ENCODE measurements around the gene LGALS4.

LGALS4 gene

GRCh38 chr19:38841180-38841766 lies 28.5 kb upstream of the LGALS4 start:
- no peaks in the 10 kb centered on the region for H3K79me2 ChIP-seq (ENCODE audit: insufficient read depth, low read length)
- peaks cover 11% of the 10 kb centered on the region; the same call in 1 of the 2 replicates for H3F3A ChIP-seq (ENCODE audit: insufficient read depth, low read length)
- no peaks in the 10 kb centered on the region for H3K9me2 ChIP-seq (ENCODE audit: low read depth, low read length)
- no peak overlapping the region for H3K27ac ChIP-seq (ENCODE audit: low read depth, low read length, poor library complexity, severe bottlenecking)
- peaks cover 3% of the 10 kb centered on the region; the same call in 1 of the 2 replicates for H4K20me1 ChIP-seq (ENCODE audit: insufficient read depth, low read length)
- no peak overlapping the region for H3K4me2 ChIP-seq (ENCODE audit: low read length)
- peaks cover 100% of the 10 kb centered on the region for H3K36me3 ChIP-seq (ENCODE audit: insufficient read depth, low read length)
- peaks cover 7% of the 10 kb centered on the region for H3K4me1 ChIP-seq (ENCODE audit: insufficient read depth, low read length, severe bottlenecking)
- H2AFZ ChIP-seq (ENCODE audit: low read length), result no peak overlapping the region
- no peak overlapping the region for H3K9ac ChIP-seq (ENCODE audit: low read length)
- no peaks in the 10 kb centered on the region for H3K9me3 ChIP-seq (ENCODE audit: low read length)
- no peaks in the 10 kb centered on the region for H3K27me3 ChIP-seq (ENCODE audit: insufficient read depth, low read length)
- TF ChIP-seq CTCF (IDR thresholded peaks at IDR 0.05; ENCODE audit: low read length) (no peak), EZH2 (IDR thresholded peaks at IDR 0.05; ENCODE audit: borderline replicate concordance, low read length) (no peak)
- no peak overlapping the region for H3K4me3 ChIP-seq (ENCODE audit: low read depth, low read length, poor library complexity, severe bottlenecking)

- H4K20me1 ChIP-seq (ENCODE audit: insufficient read depth, low read length), result peaks cover 3% of the 10 kb centered on the region; the same call in 1 of the 2 replicates
- no peak overlapping the region for H3K4me3 ChIP-seq (ENCODE audit: low read depth, low read length, poor library complexity, severe bottlenecking)
These were observed 27.8 kb upstream of the LGALS4 start for GRCh38 chr19:38840583-38840968.

GRCh38 chr19:38839816-38840582 lies 27.3 kb upstream of the LGALS4 start:
- Histone ChIP-seq H4K20me1 (ENCODE audit: insufficient read depth, low read length) (peaks cover 3% of the 10 kb centered on the region; the same call in 1 of the 2 replicates), H3K36me3 (ENCODE audit: insufficient read depth, low read length) (peaks cover 99% of the 10 kb centered on the region), H3K4me1 (ENCODE audit: insufficient read depth, low read length, severe bottlenecking) (peaks cover 7% of the 10 kb centered on the region), H2AFZ (ENCODE audit: low read length) (no peak overlapping the region), H3K9ac (ENCODE audit: low read length) (no peak overlapping the region), H3K4me3 (ENCODE audit: low read depth, low read length, poor library complexity, severe bottlenecking) (no peak overlapping the region), H3K9me2 (ENCODE audit: low read depth, low read length) (no peaks in the 10 kb centered on the region), H3F3A (ENCODE audit: insufficient read depth, low read length) (peaks cover 17% of the 10 kb centered on the region), H3K27ac (ENCODE audit: low read depth, low read length, poor library complexity, severe bottlenecking) (no peak overlapping the region), H3K27me3 (ENCODE audit: insufficient read depth, low read length) (no peaks in the 10 kb centered on the region), H3K9me3 (ENCODE audit: low read length) (no peaks in the 10 kb centered on the region), H3K4me2 (ENCODE audit: low read length) (no peak overlapping the region), H3K79me2 (ENCODE audit: insufficient read depth, low read length) (no peaks in the 10 kb centered on the region)
- TF ChIP-seq EZH2 (IDR thresholded peaks at IDR 0.05; ENCODE audit: borderline replicate concordance, low read length) (no peak), CTCF (IDR thresholded peaks at IDR 0.05; ENCODE audit: low read length) (no peak)

More at GRCh38 chr19:38840583-38840968, 27.8 kb upstream of the LGALS4 start:
- Histone ChIP-seq H3F3A (ENCODE audit: insufficient read depth, low read length) (peaks cover 17% of the 10 kb centered on the region), H3K27me3 (ENCODE audit: insufficient read depth, low read length) (no peaks in the 10 kb centered on the region), H3K9me2 (ENCODE audit: low read depth, low read length) (no peaks in the 10 kb centered on the region), H3K9me3 (ENCODE audit: low read length) (no peaks in the 10 kb centered on the region), H3K27ac (ENCODE audit: low read depth, low read length, poor library complexity, severe bottlenecking) (no peak overlapping the region), H3K36me3 (ENCODE audit: insufficient read depth, low read length) (peaks cover 100% of the 10 kb centered on the region), H3K9ac (ENCODE audit: low read length) (no peak overlapping the region), H3K79me2 (ENCODE audit: insufficient read depth, low read length) (no peaks in the 10 kb centered on the region), H3K4me1 (ENCODE audit: insufficient read depth, low read length, severe bottlenecking) (peaks cover 7% of the 10 kb centered on the region), H3K4me2 (ENCODE audit: low read length) (no peak overlapping the region), H2AFZ (ENCODE audit: low read length) (no peak overlapping the region)
- TF ChIP-seq EZH2 (IDR thresholded peaks at IDR 0.05; ENCODE audit: borderline replicate concordance, low read length), result no peak
- TF ChIP-seq CTCF (IDR thresholded peaks at IDR 0.05; ENCODE audit: low read length), result no peak
